GM18858 (cell line): ENCODE results near the gene PNKD.
A peak's percentile ranks its signal among the peaks of the same experiment; 100 is the strongest.

Source experiments
- ATAC-seq: cut with Tn5 transposase; IDR thresholded peaks from one replicate; pipeline ENCODE4 v1.9.1; 2021; ENCODE audit not compliant: unreplicated experiment

The PNKD gene

GRCh38 chr2:218269900-218270720 lies at the start of gene PNKD, which contains the start of gene AAMP:
Gene PNKD, plus strand, starts transcription at chr2:218270519. Its CDS starts 17 bp downstream, at chr2:218270536.
Gene AAMP, minus strand, starts transcription at chr2:218270137. Its CDS starts 51 bp downstream, at chr2:218270086.
- ATAC-seq: peak; percentile 88

- no peak for ATAC-seq
Measured at GRCh38 chr2:218221000-218221399, 49.3 kb upstream of the PNKD start.

- ATAC-seq: no peak
Measured at GRCh38 chr2:218223046-218223445, 47.3 kb upstream of the PNKD start.

- ATAC-seq: no peak
Measured at GRCh38 chr2:218224186-218224585, 46.1 kb upstream of the PNKD start.

GRCh38 chr2:218226903-218227302 lies 43.4 kb upstream of the PNKD start:
- no peak for ATAC-seq

- ATAC-seq: no peak
Measured at GRCh38 chr2:218228366-218229090, 41.8 kb upstream of the PNKD start.

GRCh38 chr2:218229239-218229638 lies 41.1 kb upstream of the PNKD start:
- peak; percentile 86 for ATAC-seq

- ATAC-seq: no peak
Measured at GRCh38 chr2:218229851-218230250, 40.5 kb upstream of the PNKD start.

GRCh38 chr2:218230882-218231281 lies 39.4 kb upstream of the PNKD start:
- no peak for ATAC-seq

GRCh38 chr2:218233543-218233942 lies 36.8 kb upstream of the PNKD start:
- no peak for ATAC-seq

GRCh38 chr2:218234521-218234920 lies 35.8 kb upstream of the PNKD start:
- no peak for ATAC-seq

GRCh38 chr2:218235017-218235416 lies 35.3 kb upstream of the PNKD start:
- no peak for ATAC-seq

- no peak for ATAC-seq
Measured at GRCh38 chr2:218236829-218237228, 33.5 kb upstream of the PNKD start.

GRCh38 chr2:218238887-218239286 lies 31.4 kb upstream of the PNKD start:
- ATAC-seq: no peak

GRCh38 chr2:218244204-218244603 lies 26.1 kb upstream of the PNKD start:
- ATAC-seq: no peak

- no peak for ATAC-seq
Measured at GRCh38 chr2:218244665-218245064, 25.7 kb upstream of the PNKD start.

GRCh38 chr2:218245214-218245613 lies 25.1 kb upstream of the PNKD start:
- no peak for ATAC-seq

- ATAC-seq: no peak
Measured at GRCh38 chr2:218249691-218250090, 20.6 kb upstream of the PNKD start.

GRCh38 chr2:218252509-218253231 lies 17.6 kb upstream of the PNKD start:
- ATAC-seq: no peak

- no peak for ATAC-seq
Measured at GRCh38 chr2:218253232-218253625, 17.1 kb upstream of the PNKD start.

- ATAC-seq: no peak
Measured at GRCh38 chr2:218255446-218255845, 14.9 kb upstream of the PNKD start.
